HCT116 (cell line): ENCODE data around the gene AHRR. TPM values are rescaled to one million over a fixed set of nuclear protein-coding genes. Genes with fewer than 3 reads are reported as not detected.

Experiments
- CBX3 ChIP-seq: IDR thresholded peaks from 2 replicates; pipeline ENCODE4 v1.6.1; 2012; ENCODE audit warnings: low read depth
- EGR1 ChIP-seq: IDR thresholded peaks from 2 replicates; pipeline ENCODE4 v1.6.1; 2012; ENCODE audit warnings: low read depth
- EZH2 ChIP-seq: fragments of 200-600 bp; sonication (generic); IDR thresholded peaks from 2 replicates; pipeline ENCODE4 v1.6.1; 2017; ENCODE audit warnings: antibody characterized with exemption, mixed run types
- SIN3A ChIP-seq: IDR thresholded peaks from 2 replicates; pipeline ENCODE4 v1.6.1; 2012; ENCODE audit warnings: low read depth
- SP1 ChIP-seq: IDR thresholded peaks from 2 replicates; pipeline ENCODE4 v1.6.1; 2012; ENCODE audit warnings: low read depth
- TCF7L2 ChIP-seq: IDR thresholded peaks from 2 replicates; pipeline ENCODE4 v1.7.0; 2011; ENCODE audit warnings: borderline replicate concordance, inconsistent platforms; ENCODE audit not compliant: insufficient read depth, insufficient read length; ENCODE audit errors: extremely low read depth
- ZFX ChIP-seq: fragments of 450-650 bp; IDR thresholded peaks from 2 replicates; pipeline ENCODE4 v1.6.1; 2017
- total RNA-seq: library from RNA; stranded (reverse); gene quantifications from one replicate; pipeline ENCODE4 v1.2.1, GENCODE V29; 2021; ENCODE audit not compliant: unreplicated experiment
- TF ChIP-seq, protein P1 (sequence below), 3 experiments: fragments of 200-600 bp in 1 of 3; sonication (generic) in 1 of 3; IDR thresholded peaks in 2 of 3; conservative IDR thresholded peaks in 1 of 3; 2 replicates each; pipeline ENCODE4 v1.5.1; 2012 to 2017; ENCODE audit warnings: low read depth in 2 of 3, low read length in 2 of 3, antibody characterized with exemption in 1 of 3, borderline replicate concordance in 1 of 3, control low read depth in 1 of 3, mild to moderate bottlenecking in 1 of 3, mixed read lengths in 1 of 3, mixed run types in 1 of 3, moderate library complexity in 1 of 3; ENCODE audit not compliant: insufficient read depth in 1 of 3
- TF ChIP-seq, protein P2 (sequence below): IDR thresholded peaks from 2 replicates; pipeline ENCODE4 v1.6.1; 2012; ENCODE audit warnings: low read depth

Gene AHRR
- total RNA-seq, 1 experiment from 2014 or later = 12.7 TPM

DNA sequence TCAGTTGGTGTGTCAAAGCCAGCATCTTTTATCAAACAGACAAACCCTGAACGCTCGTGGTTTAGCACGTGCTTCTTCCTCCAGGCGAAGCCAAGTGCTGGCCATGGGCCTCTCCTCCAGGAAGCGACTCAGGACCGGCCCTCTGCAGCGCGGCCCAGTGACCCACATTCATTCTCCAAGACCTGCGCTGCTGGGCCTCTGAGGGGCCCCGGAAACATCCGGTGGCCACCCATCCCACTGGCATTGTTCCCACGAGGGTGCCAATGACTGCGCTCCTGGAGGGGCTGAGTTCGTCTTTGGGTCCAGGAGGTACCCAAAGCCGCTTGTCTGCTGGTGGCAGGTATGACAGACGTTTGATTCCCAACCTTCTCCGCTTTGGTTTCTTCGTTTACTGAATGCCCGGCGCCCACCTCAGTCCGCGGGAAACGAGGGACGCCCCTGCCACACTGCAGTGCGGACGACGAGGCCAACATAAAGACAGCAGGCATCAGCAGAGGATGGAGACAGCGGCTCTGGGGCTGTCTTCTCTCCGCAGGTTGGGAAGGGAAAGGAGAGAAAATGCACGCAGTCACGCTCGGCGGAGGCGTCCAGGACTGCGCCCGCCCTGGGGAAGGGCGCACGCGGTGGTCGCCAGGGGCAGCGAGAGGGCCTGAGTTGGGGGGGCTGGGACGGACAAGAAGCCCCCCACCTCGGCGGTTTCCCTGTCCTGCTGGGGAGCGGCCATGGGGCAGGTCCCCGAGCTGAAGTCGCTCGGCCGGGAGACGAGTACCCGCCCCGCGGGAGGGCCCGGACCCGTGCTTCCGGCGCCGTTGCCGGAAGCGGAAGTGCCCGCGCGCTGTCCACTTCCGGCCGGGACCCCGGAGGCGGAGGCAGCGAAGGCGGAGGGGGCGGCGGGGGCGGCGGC, 121.1 kb downstream of the AHRR start, which contains the start of gene EXOC3 (continued):
- TF ChIP-seq, protein P1, sequence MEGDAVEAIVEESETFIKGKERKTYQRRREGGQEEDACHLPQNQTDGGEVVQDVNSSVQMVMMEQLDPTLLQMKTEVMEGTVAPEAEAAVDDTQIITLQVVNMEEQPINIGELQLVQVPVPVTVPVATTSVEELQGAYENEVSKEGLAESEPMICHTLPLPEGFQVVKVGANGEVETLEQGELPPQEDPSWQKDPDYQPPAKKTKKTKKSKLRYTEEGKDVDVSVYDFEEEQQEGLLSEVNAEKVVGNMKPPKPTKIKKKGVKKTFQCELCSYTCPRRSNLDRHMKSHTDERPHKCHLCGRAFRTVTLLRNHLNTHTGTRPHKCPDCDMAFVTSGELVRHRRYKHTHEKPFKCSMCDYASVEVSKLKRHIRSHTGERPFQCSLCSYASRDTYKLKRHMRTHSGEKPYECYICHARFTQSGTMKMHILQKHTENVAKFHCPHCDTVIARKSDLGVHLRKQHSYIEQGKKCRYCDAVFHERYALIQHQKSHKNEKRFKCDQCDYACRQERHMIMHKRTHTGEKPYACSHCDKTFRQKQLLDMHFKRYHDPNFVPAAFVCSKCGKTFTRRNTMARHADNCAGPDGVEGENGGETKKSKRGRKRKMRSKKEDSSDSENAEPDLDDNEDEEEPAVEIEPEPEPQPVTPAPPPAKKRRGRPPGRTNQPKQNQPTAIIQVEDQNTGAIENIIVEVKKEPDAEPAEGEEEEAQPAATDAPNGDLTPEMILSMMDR (IDR thresholded peaks at IDR 0.05 in 2 of 3, conservative IDR thresholded peaks at IDR 0.05 in 1 of 3; ENCODE audit: borderline replicate concordance in 1 of 3, insufficient read depth in 1 of 3, low read depth in 2 of 3, low read length in 2 of 3) = no peak
- no peak for TF ChIP-seq SP1
- TF ChIP-seq ZFX = peak; percentile 47; the same call in 1 of the 2 replicates
- no peak for TF ChIP-seq TCF7L2
- peak; percentile 89 for TF ChIP-seq SIN3A
- TF ChIP-seq, protein P2, sequence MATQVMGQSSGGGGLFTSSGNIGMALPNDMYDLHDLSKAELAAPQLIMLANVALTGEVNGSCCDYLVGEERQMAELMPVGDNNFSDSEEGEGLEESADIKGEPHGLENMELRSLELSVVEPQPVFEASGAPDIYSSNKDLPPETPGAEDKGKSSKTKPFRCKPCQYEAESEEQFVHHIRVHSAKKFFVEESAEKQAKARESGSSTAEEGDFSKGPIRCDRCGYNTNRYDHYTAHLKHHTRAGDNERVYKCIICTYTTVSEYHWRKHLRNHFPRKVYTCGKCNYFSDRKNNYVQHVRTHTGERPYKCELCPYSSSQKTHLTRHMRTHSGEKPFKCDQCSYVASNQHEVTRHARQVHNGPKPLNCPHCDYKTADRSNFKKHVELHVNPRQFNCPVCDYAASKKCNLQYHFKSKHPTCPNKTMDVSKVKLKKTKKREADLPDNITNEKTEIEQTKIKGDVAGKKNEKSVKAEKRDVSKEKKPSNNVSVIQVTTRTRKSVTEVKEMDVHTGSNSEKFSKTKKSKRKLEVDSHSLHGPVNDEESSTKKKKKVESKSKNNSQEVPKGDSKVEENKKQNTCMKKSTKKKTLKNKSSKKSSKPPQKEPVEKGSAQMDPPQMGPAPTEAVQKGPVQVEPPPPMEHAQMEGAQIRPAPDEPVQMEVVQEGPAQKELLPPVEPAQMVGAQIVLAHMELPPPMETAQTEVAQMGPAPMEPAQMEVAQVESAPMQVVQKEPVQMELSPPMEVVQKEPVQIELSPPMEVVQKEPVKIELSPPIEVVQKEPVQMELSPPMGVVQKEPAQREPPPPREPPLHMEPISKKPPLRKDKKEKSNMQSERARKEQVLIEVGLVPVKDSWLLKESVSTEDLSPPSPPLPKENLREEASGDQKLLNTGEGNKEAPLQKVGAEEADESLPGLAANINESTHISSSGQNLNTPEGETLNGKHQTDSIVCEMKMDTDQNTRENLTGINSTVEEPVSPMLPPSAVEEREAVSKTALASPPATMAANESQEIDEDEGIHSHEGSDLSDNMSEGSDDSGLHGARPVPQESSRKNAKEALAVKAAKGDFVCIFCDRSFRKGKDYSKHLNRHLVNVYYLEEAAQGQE = no peak
- no peak for TF ChIP-seq CBX3
- peak; percentile 68 for TF ChIP-seq EGR1
- TF ChIP-seq EZH2 = no peak
